BLaER1 (cell line): Measurements from ENCODE around the gene SNAPC3.

ENCODE experiments used
- H3K27ac ChIP-seq: shearing (Covaris generic); formaldehyde crosslinking; 2 replicates; pipeline ENCODE4 v1.8.1; 2022
- H3K27me3 ChIP-seq: shearing (Covaris generic); formaldehyde crosslinking; 2 replicates; pipeline ENCODE4 v1.8.1; 2022
- H3K36me3 ChIP-seq: shearing (Covaris generic); formaldehyde crosslinking; 2 replicates; pipeline ENCODE4 v1.8.1; 2022
- H3K4me1 ChIP-seq: shearing (Covaris generic); formaldehyde crosslinking; 2 replicates; pipeline ENCODE4 v1.8.1; 2022
- H3K4me2 ChIP-seq: shearing (Covaris generic); formaldehyde crosslinking; 2 replicates; pipeline ENCODE4 v1.8.1; 2022
- H3K4me3 ChIP-seq: shearing (Covaris generic); formaldehyde crosslinking; 2 replicates; pipeline ENCODE4 v1.8.1; 2022
- H3K9ac ChIP-seq: shearing (Covaris generic); formaldehyde crosslinking; 2 replicates; pipeline ENCODE4 v1.8.1; 2022
- H3K9me3 ChIP-seq: shearing (Covaris generic); formaldehyde crosslinking; 2 replicates; pipeline ENCODE4 v1.8.1; 2022
- H4K20me1 ChIP-seq: shearing (Covaris generic); formaldehyde crosslinking; 2 replicates; pipeline ENCODE4 v1.8.1; 2022
- Cebpa-rat ChIP-seq: shearing (Covaris generic); IDR thresholded peaks from 2 replicates; pipeline ENCODE4 v1.8.1; 2022

Gene SNAPC3

DNA sequence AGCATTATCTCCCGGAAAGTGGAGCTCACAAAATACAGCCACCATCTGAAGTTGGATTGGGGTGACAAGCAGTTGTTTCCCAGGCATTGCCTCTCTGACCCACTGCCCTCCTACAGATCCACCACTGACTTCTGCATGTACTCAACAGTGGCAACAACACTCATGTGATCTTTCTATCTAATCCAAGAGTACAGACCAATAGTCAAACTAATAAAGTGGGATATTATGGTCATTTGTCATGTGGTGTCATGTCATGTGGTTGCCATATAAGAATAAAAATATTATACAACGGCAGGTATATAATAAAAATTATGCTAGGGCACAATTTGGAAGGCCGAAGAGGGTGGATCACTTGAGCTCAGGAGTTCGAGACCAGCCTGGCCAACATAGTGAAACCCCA, 33.0 kb upstream of the SNAPC3 start:
- H3K4me1 ChIP-seq: no peaks in the 10 kb centered on the region
- H3K27ac ChIP-seq: no peak overlapping the region
- no peak overlapping the region for H3K4me2 ChIP-seq
- no peaks in the 10 kb centered on the region for H4K20me1 ChIP-seq
- no peaks in the 10 kb centered on the region for H3K36me3 ChIP-seq
- TF ChIP-seq Cebpa-rat: no peak
- no peaks in the 10 kb centered on the region for H3K9me3 ChIP-seq
- no peak overlapping the region for H3K4me3 ChIP-seq
- no peaks in the 10 kb centered on the region for H3K27me3 ChIP-seq
- no peak overlapping the region for H3K9ac ChIP-seq

DNA sequence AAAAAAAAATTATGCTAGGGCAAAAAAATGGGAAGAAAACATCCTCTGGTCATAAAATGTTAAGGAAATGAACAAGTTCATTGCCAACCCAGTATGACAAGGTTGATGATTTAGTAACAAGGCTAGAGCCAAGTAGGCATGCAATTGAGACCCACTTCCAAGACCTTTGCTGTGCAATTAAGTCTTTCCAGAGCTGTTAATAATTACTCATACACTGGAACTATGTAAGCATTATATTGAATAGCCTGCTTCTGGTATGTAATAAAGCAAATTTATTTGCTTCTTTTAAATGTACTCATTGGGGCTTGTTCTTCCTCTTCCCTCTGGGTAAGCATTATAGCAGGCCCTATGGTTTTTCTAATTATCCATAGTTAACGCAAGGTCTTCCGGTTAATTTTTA, 32.5 kb upstream of the SNAPC3 start:
- no peak overlapping the region for H3K27ac ChIP-seq
- no peaks in the 10 kb centered on the region for H3K36me3 ChIP-seq
- H3K9me3 ChIP-seq: no peaks in the 10 kb centered on the region
- H3K4me1 ChIP-seq: no peaks in the 10 kb centered on the region
- H4K20me1 ChIP-seq: no peaks in the 10 kb centered on the region
- no peak for TF ChIP-seq Cebpa-rat
- no peak overlapping the region for H3K9ac ChIP-seq
- H3K4me3 ChIP-seq: no peak overlapping the region
- no peak overlapping the region for H3K4me2 ChIP-seq
- H3K27me3 ChIP-seq: no peaks in the 10 kb centered on the region

DNA sequence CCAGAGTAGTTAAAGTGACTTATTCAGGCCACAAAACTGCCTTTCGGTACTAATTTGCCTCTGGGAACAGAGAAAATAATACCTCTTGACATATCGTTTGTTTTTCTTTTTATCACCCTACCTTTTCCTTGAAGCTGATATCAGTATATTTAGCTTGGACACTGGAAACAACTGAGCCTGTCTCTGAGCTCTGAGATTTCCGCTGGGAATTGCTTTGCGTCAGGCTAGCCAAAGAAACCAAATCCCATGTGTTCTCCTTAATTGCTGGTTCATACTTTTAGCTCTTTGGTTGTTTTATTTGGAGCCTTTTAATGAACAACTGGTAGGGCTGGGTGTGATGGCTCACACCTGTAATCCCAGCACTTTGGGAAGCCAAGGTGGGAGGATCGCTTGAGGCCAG, 30.3 kb upstream of the SNAPC3 start:
- H3K9ac ChIP-seq: no peak overlapping the region
- H3K27ac ChIP-seq: no peak overlapping the region
- H3K4me3 ChIP-seq: no peak overlapping the region
- no peaks in the 10 kb centered on the region for H3K36me3 ChIP-seq
- no peaks in the 10 kb centered on the region for H3K9me3 ChIP-seq
- no peaks in the 10 kb centered on the region for H3K4me1 ChIP-seq
- H4K20me1 ChIP-seq: no peaks in the 10 kb centered on the region
- H3K4me2 ChIP-seq: no peak overlapping the region
- no peaks in the 10 kb centered on the region for H3K27me3 ChIP-seq
- no peak for TF ChIP-seq Cebpa-rat

DNA sequence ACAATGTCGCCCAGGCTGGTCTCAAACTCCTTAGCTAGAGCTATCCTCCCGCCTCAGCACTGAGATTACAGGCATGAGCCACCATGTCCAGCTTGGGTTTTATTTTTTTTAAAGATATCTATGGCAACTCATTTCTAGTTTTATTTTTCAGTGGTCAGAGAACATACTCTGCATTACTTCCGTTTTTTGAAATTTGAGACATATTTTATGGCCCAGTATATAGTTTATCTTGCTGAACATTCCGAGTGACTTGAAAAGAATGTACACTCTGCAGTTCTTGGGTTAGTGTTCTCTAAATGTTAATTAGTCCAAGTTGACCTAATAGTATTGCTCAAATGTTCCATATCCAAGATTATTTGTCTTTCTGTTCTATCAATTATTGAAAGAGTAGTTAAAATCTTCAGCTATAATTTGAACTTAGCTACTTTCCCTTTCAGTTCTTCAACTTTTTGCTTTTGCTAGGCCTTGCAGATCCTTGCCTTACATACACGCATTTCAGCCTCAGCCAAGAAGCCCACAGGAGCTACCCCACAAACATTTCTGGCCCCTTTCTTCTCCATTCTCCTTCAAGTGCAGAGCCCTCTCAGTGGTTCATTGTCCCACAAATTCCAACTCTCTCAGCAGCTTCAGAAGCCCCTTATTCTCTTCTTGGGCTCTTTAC, 22.3 kb upstream of the SNAPC3 start:
- no peak overlapping the region for H3K9ac ChIP-seq
- H4K20me1 ChIP-seq: no peaks in the 10 kb centered on the region
- H3K4me2 ChIP-seq: no peak overlapping the region
- no peaks in the 10 kb centered on the region for H3K36me3 ChIP-seq
- H3K27me3 ChIP-seq: no peaks in the 10 kb centered on the region
- H3K4me3 ChIP-seq: no peak overlapping the region
- H3K27ac ChIP-seq: no peak overlapping the region
- no peaks in the 10 kb centered on the region for H3K4me1 ChIP-seq
- no peak for TF ChIP-seq Cebpa-rat
- peaks cover 19% of the 10 kb centered on the region for H3K9me3 ChIP-seq

DNA sequence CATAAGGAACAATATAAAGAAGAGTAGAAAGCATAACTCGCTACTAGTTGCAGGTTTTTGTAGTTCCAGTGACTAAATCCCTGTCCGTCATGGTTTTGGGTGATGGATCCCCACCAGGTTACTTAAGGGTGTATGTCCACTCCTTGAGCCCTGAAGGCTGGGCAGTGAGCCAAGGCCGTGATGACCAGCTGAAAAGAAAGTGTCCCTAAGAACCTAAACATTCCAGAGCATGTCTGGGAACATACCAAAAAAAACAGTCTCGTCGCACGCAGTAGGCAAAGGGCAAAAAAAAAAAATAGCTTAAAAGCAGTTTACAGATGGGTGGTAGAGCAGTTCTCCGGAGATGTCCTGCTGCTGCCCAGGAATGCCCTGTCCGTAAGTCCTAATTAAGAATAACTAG, 21.4 kb upstream of the SNAPC3 start:
- H3K9ac ChIP-seq: no peak overlapping the region

DNA sequence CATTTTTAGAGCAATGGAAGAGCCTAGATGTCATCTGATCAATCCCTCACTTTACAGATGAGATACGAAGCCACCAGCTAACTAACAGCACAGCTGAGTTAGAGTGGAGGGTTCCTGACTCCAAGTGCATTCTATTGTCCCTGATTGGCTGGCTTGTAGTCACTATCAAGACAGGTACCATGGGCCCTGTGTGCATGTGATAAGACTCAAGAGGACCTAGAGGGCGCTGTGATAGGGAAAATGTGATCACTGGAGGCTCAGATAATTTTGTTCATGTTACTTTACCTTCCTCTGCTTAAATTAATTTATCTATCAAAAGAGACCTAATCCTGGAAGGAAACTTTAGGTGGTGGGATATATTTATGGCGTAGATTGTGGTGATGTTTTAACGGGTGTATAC, 19.5 kb upstream of the SNAPC3 start:
- Histone ChIP-seq H3K36me3 (no peaks in the 10 kb centered on the region), H3K9me3 (peaks cover 19% of the 10 kb centered on the region), H3K4me1 (no peaks in the 10 kb centered on the region), H3K4me3 (no peak overlapping the region), H4K20me1 (no peaks in the 10 kb centered on the region), H3K27ac (no peak overlapping the region), H3K4me2 (no peak overlapping the region), H3K9ac (no peak overlapping the region), H3K27me3 (no peaks in the 10 kb centered on the region)
- no peak for TF ChIP-seq Cebpa-rat

More for the DNA sequence above, 21.4 kb upstream of the SNAPC3 start:
- Histone ChIP-seq H4K20me1 (no peaks in the 10 kb centered on the region), H3K9me3 (peaks cover 19% of the 10 kb centered on the region), H3K4me3 (no peak overlapping the region), H3K27ac (no peak overlapping the region), H3K27me3 (no peaks in the 10 kb centered on the region), H3K4me1 (no peaks in the 10 kb centered on the region), H3K4me2 (no peak overlapping the region), H3K36me3 (no peaks in the 10 kb centered on the region)
- TF ChIP-seq Cebpa-rat: no peak

DNA sequence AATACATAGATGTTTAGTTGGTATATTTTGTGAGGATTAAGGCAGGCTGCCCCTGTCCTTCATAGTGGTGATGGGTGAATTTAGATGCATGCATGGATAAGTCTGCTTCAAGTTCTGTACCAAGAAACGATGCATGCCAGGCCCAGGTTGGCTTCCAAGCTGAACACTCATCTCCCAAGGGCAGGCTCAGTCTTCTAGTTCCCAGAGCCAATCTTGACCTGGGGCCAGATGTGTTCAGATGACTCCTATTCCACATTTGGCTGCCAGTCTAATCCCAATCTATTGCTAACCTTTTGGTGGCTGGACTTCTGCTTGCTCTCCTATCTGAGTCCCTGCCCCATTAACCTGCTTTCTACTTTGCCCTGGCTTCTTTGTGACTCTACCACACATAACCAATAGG, 18.5 kb upstream of the SNAPC3 start:
- H3K9me3 ChIP-seq: peaks cover 19% of the 10 kb centered on the region
- H3K4me1 ChIP-seq: no peaks in the 10 kb centered on the region
- H3K4me3 ChIP-seq: no peak overlapping the region
- no peaks in the 10 kb centered on the region for H3K36me3 ChIP-seq
- no peak overlapping the region for H3K27ac ChIP-seq
- no peaks in the 10 kb centered on the region for H4K20me1 ChIP-seq
- H3K27me3 ChIP-seq: no peaks in the 10 kb centered on the region
- no peak overlapping the region for H3K9ac ChIP-seq
- no peak overlapping the region for H3K4me2 ChIP-seq
- TF ChIP-seq Cebpa-rat: no peak

DNA sequence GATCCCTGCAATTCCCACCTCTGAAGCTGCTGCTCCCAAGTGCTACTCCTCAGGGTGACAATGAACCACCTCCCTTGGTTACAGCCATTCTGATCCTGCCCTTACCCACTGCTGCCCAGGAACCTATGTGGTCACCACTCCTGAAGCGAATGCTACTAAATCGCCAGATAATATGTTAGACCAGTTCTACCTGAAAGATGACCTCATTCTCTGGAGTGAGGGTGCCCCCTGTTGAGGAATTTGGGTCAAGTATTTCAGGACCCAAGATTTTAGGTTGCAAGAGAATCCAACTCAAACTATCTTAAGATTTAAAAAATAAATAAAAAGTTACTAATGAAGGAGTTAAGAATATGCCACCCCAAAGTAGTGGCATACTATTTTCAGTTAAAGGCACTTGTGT, 5.8 kb upstream of the SNAPC3 start:
- Histone ChIP-seq H3K4me2 (no peak overlapping the region), H3K27ac (no peak overlapping the region), H4K20me1 (no peaks in the 10 kb centered on the region), H3K36me3 (no peaks in the 10 kb centered on the region), H3K4me3 (no peak overlapping the region), H3K27me3 (no peaks in the 10 kb centered on the region), H3K9ac (no peak overlapping the region), H3K9me3 (peaks cover 19% of the 10 kb centered on the region), H3K4me1 (peaks cover 19% of the 10 kb centered on the region)
- TF ChIP-seq Cebpa-rat: no peak

DNA sequence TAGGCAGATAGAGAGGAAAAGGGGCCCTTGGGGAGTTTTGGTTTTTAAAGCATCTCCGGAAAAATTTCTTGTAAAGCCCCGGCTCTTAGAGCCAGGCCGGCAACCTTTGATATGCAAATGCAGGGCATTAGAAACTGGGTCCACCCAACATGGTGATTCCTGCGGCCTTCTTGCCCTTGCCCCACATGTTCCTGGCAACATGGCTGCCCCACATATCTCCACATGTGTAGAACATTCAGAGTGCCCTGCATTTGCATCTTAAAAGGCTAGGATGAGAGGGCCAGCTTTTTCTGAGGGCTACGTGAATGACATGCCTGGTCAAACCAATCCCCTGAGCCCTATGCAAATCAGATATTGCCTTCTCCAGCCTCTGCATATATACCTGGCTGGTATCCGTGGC, 5.0 kb upstream of the SNAPC3 start:
- Histone ChIP-seq H3K9me3 (peaks cover 19% of the 10 kb centered on the region), H3K27ac (no peak overlapping the region), H3K27me3 (no peaks in the 10 kb centered on the region), H3K4me1 (peaks cover 24% of the 10 kb centered on the region), H3K9ac (no peak overlapping the region), H4K20me1 (no peaks in the 10 kb centered on the region), H3K4me2 (peak overlapping the region; percentile 63), H3K36me3 (no peaks in the 10 kb centered on the region), H3K4me3 (no peak overlapping the region)
- no peak for TF ChIP-seq Cebpa-rat

DNA sequence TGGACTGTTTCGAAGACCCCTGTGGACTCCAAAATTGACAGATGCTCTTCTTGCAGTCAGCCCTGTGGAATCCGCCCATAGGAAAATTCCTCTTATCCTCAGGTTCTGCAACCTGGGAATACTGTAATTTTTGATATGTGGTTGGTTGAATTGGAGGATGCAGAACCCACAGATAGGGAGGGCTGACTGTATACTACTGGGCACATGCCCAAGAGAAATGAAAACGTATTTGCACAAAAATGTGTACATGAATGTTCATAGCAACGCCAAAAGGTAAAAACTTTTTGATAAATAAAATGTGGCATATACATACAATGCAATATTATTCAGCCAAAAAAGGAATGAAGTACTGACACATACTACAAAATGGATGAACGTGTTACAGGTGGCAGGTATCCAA, 1.9 kb upstream of the SNAPC3 start:
- Histone ChIP-seq H3K4me3 (no peak overlapping the region), H3K27me3 (no peaks in the 10 kb centered on the region), H3K4me1 (peaks cover 45% of the 10 kb centered on the region), H3K9ac (no peak overlapping the region), H3K4me2 (no peak overlapping the region), H4K20me1 (peaks cover 22% of the 10 kb centered on the region), H3K9me3 (peaks cover 5% of the 10 kb centered on the region; the same call in 1 of the 2 replicates), H3K36me3 (peaks cover 14% of the 10 kb centered on the region), H3K27ac (no peak overlapping the region)
- no peak for TF ChIP-seq Cebpa-rat

DNA sequence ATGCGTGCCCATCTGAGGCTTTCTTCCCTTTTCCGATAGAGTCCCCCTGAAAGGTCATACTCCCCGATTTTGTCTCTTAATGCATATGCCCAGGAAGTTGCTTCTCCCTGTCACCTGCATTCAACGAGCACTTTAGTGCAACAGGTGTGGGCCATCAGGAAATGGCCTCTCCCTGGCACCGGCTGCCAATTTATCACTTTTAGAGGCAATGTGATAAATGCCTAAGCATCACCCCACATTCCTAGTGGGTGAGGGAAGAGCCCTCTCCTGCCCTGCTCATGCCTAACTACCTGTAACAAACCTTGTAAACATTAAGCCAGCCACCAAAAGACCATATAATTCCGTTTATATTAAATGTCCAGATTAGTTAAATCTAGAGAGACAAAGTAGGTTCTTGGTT, 1.1 kb upstream of the SNAPC3 start:
- Histone ChIP-seq H3K27me3 (no peaks in the 10 kb centered on the region), H3K4me2 (peak overlapping the region; percentile 73; the same call in 1 of the 2 replicates), H3K9ac (no peak overlapping the region), H3K4me3 (no peak overlapping the region), H3K36me3 (peaks cover 21% of the 10 kb centered on the region), H3K9me3 (peaks cover 8% of the 10 kb centered on the region; the same call in 1 of the 2 replicates), H4K20me1 (peaks cover 29% of the 10 kb centered on the region), H3K27ac (no peak overlapping the region), H3K4me1 (peaks cover 50% of the 10 kb centered on the region)
- TF ChIP-seq Cebpa-rat: no peak
